ENCODE results near the gene CACNA1C. TPM values are rescaled to one million over a fixed set of nuclear protein-coding genes. Genes with fewer than 3 reads are reported as not detected.

The CACNA1C gene
- total RNA-seq, 5 donors from 2014 or later (not counting 1 experiment from before 2014, with no cell fraction given) = 0.10 to 0.26 (median 0.16) TPM

DNA sequence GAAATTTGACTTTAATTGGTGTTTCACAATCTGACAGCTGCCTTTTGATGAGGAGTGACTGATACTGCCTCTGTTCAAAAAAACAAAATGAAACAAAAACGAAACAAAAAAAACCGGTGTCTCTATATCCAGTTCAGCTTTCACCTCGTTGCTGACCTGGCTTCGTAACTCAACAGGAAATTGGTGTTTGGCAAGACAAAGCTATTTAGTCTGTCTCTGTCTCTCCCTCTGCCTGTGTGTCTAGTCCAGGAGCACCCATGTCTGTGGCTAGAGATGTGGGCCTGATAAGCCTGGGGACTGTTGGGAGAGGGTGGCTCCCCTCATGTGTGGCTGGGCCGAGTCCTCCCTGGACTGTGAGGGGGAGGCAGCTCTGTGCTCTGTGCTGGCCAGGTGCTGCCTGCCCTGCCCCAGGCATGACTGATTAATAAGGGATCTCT is 11.3 kb downstream of the CACNA1C start:
- ChIA-PET CTCF (interaction anchor here in 1 of 2 donors (0.5 kb wide), 2 partner anchors 274 to 706 kb away, joined by 3 to 4 read pairs; no protein-coding TSS in a partner anchor), POLR2A (no interaction called here)
- peak overlapping the region; percentile 91 to 94 for H3K27ac Mint-ChIP-seq
- H3K4me3 Mint-ChIP-seq = peak overlapping the region; percentile 72 to 77 (median 76)
- peak overlapping the region; percentile 56 for H3K27ac ChIP-seq (ENCODE audit: low read length)
- H3K4me1 Mint-ChIP-seq = peaks cover 13 to 17% (median 15%) of the 10 kb centered on the region in 3 donors
- H3K9me3 ChIP-seq = no peaks in the 10 kb centered on the region
- H3K27me3 ChIP-seq (replicated peaks in 1 of 2; ENCODE audit: control insufficient read depth in 2 of 2, extremely low read depth in 1 of 2, insufficient read depth in 2 of 2, low read length in 1 of 2) = peaks cover 0 to 21% of the 10 kb centered on the region in 2 experiments
- no peaks in the 10 kb centered on the region for H3K36me3 ChIP-seq (ENCODE audit: control insufficient read depth in 2 of 2, extremely low read depth in 1 of 2, insufficient read depth in 1 of 2, low read length in 1 of 2)
- H3K36me3 Mint-ChIP-seq = no peaks in the 10 kb centered on the region
- peak; percentile 79 to 90 (median 82) for ATAC-seq (replicated peaks in 1 of 4)
- peak in 6 of 35 experiments; percentile 3 to 42 (median 10) for DNase-seq
- WGBS (ENCODE audit: insufficient coverage) = 0% methylated on average over 4 of the region's 5 CpGs
- peaks cover 0 to under 1% (median 0%) of the 10 kb centered on the region in 3 donors for H3K9me3 Mint-ChIP-seq
- peak overlapping the region in 1 of 2 donors; percentile 31 for H3K4me3 ChIP-seq (ENCODE audit: control insufficient read depth in 1 of 2, extremely low read depth in 1 of 2, low read length in 1 of 2)
- peaks cover 0 to 7% of the 10 kb centered on the region in 2 experiments for H3K4me1 ChIP-seq (ENCODE audit: control insufficient read depth in 1 of 2, extremely low read depth in 1 of 2, insufficient read depth in 2 of 2, low read length in 2 of 2)
- peaks cover 9 to 27% of the 10 kb centered on the region in 2 donors for H3K27me3 Mint-ChIP-seq

DNA sequence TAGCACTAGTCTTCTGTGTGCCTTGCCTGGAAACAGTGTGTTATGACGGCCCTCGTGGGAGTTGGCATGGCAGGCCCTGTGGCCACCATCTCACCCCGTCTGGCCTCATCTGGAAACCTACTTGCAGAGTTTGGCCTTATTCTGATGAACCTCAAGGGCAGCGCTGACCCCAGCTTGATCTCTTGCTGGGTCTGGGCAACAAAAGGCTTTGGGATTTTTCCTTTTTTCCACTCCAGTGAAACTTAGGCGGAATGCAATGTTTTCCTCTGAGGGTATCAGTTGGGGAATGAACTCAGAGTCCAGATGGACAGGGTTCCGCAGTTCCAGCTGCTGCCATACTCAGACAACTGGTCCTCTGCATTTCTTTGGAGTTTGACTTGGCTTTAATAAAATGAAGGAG is 15.9 kb downstream of the CACNA1C start:
- Histone ChIP-seq H3K36me3 (ENCODE audit: control insufficient read depth in 2 of 2, extremely low read depth in 1 of 2, insufficient read depth in 1 of 2, low read length in 1 of 2) (no peaks in the 10 kb centered on the region), H3K27me3 (replicated peaks in 1 of 2; ENCODE audit: control insufficient read depth in 2 of 2, extremely low read depth in 1 of 2, insufficient read depth in 2 of 2, low read length in 1 of 2) (peaks cover 0 to 25% of the 10 kb centered on the region in 2 experiments), H3K4me1 (ENCODE audit: control insufficient read depth in 1 of 2, extremely low read depth in 1 of 2, insufficient read depth in 2 of 2, low read length in 2 of 2) (peaks cover 0 to 7% of the 10 kb centered on the region in 2 experiments), H3K9me3 (no peaks in the 10 kb centered on the region), H3K4me3 (ENCODE audit: control insufficient read depth in 1 of 2, extremely low read depth in 1 of 2, low read length in 1 of 2) (no peak overlapping the region), H3K27ac (ENCODE audit: low read length) (no peak overlapping the region)
- peaks cover 4% of the 10 kb centered on the region for H3K36me3 Mint-ChIP-seq
- ChIA-PET POLR2A (no interaction called here), CTCF (no interaction called here)
- peaks cover 11 to 13% (median 13%) of the 10 kb centered on the region in 3 donors for H3K4me1 Mint-ChIP-seq
- no peak for DNase-seq
- H3K4me3 Mint-ChIP-seq = no peak overlapping the region
- no peak for ATAC-seq (replicated peaks in 1 of 4)
- peaks cover 9 to 22% (median 12%) of the 10 kb centered on the region in 3 donors for H3K9me3 Mint-ChIP-seq
- H3K27me3 Mint-ChIP-seq = peaks cover 12 to 20% of the 10 kb centered on the region in 2 donors
- WGBS (ENCODE audit: insufficient coverage) = 86% methylated on average over 5 of the region's 6 CpGs
- no peak overlapping the region for H3K27ac Mint-ChIP-seq

DNA sequence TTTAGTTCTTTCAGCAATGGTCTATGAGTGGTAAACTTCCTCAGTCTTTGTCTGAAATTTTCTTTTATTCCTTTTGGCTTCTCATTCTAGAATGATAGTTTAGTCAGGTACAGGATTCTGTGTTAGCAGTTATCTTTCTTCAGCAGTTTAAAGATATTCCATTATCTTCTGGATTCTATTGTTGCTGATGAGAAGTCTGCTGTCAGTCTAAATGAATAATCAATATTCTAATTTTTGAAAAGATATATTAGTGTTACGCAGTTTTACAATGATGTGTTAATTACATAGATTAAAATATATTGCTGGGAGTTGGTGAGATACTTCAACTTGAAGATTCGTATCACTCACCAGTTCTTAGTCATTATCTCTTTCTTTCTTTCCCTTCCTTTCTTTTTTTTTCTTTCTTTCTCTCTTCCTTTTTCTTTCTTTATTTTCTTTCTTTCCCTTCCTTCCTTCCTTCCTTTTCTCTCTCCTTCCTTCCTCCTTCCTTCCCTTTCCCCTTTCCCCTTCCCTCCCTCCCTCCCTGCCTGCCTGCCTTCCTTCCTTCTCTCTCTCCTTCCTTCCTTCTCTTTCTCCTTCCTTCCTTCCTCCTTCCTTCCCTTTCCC is 17.8 kb downstream of the CACNA1C start:
- peaks cover 14 to 24% of the 10 kb centered on the region in 2 donors for H3K27me3 Mint-ChIP-seq
- H3K4me1 Mint-ChIP-seq = no peaks in the 10 kb centered on the region
- Histone ChIP-seq H3K27ac (ENCODE audit: low read length) (no peak overlapping the region), H3K36me3 (ENCODE audit: control insufficient read depth in 2 of 2, extremely low read depth in 1 of 2, insufficient read depth in 1 of 2, low read length in 1 of 2) (no peaks in the 10 kb centered on the region), H3K4me1 (ENCODE audit: control insufficient read depth in 1 of 2, extremely low read depth in 1 of 2, insufficient read depth in 2 of 2, low read length in 2 of 2) (no peaks in the 10 kb centered on the region), H3K9me3 (no peaks in the 10 kb centered on the region), H3K4me3 (ENCODE audit: control insufficient read depth in 1 of 2, extremely low read depth in 1 of 2, low read length in 1 of 2) (no peak overlapping the region), H3K27me3 (replicated peaks in 1 of 2; ENCODE audit: control insufficient read depth in 2 of 2, extremely low read depth in 1 of 2, insufficient read depth in 2 of 2, low read length in 1 of 2) (peaks cover 0 to 31% of the 10 kb centered on the region in 2 experiments)
- H3K36me3 Mint-ChIP-seq = peaks cover 4% of the 10 kb centered on the region
- no CpG with 5 or more reads among the region's 2 CpGs for WGBS (ENCODE audit: insufficient coverage)
- ChIA-PET POLR2A (no interaction called here), CTCF (no interaction called here)
- H3K27ac Mint-ChIP-seq = no peak overlapping the region
- no peak overlapping the region for H3K4me3 Mint-ChIP-seq
- peaks cover 9 to 22% (median 12%) of the 10 kb centered on the region in 3 donors for H3K9me3 Mint-ChIP-seq
- no peak for ATAC-seq (replicated peaks in 1 of 4)
- DNase-seq = no peak

DNA sequence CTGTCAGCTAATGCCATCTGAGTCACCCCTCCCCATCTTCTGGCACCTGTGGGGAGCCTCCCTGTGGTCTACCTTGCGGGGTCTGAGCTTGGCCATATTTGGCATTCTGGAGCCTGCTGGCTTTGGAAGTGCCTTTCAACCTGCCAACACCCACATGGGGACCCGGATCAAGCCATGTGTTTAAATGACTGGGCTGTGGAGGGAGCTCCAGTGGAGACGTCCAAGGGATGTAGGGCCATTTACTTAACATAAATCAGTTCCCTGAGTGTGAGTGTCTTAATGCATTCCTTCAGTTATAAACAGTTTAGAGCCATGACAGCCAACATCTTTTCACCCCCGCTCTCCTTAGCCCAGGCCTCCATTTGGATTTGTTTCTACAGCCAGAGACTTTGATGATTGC is 22.0 kb downstream of the CACNA1C start:
- Histone ChIP-seq H3K4me3 (ENCODE audit: control insufficient read depth in 1 of 2, extremely low read depth in 1 of 2, low read length in 1 of 2) (no peak overlapping the region), H3K36me3 (ENCODE audit: control insufficient read depth in 2 of 2, extremely low read depth in 1 of 2, insufficient read depth in 1 of 2, low read length in 1 of 2) (no peaks in the 10 kb centered on the region), H3K27me3 (replicated peaks in 1 of 2; ENCODE audit: control insufficient read depth in 2 of 2, extremely low read depth in 1 of 2, insufficient read depth in 2 of 2, low read length in 1 of 2) (peaks cover 0 to 16% of the 10 kb centered on the region in 2 experiments), H3K4me1 (ENCODE audit: control insufficient read depth in 1 of 2, extremely low read depth in 1 of 2, insufficient read depth in 2 of 2, low read length in 2 of 2) (no peaks in the 10 kb centered on the region), H3K27ac (ENCODE audit: low read length) (no peak overlapping the region), H3K9me3 (no peaks in the 10 kb centered on the region)
- H3K27ac Mint-ChIP-seq = no peak overlapping the region
- no peak for ATAC-seq (replicated peaks in 1 of 4)
- no peak for DNase-seq
- peaks cover 9 to 15% (median 9%) of the 10 kb centered on the region in 3 donors for H3K9me3 Mint-ChIP-seq
- 80% methylated on average over 1 of the region's 4 CpGs for WGBS (ENCODE audit: insufficient coverage)
- peaks cover 4% of the 10 kb centered on the region for H3K36me3 Mint-ChIP-seq
- H3K27me3 Mint-ChIP-seq = peaks cover 8 to 10% of the 10 kb centered on the region in 2 donors
- ChIA-PET CTCF (no interaction called here), POLR2A (no interaction called here)
- no peak overlapping the region for H3K4me3 Mint-ChIP-seq
- H3K4me1 Mint-ChIP-seq = no peaks in the 10 kb centered on the region

DNA sequence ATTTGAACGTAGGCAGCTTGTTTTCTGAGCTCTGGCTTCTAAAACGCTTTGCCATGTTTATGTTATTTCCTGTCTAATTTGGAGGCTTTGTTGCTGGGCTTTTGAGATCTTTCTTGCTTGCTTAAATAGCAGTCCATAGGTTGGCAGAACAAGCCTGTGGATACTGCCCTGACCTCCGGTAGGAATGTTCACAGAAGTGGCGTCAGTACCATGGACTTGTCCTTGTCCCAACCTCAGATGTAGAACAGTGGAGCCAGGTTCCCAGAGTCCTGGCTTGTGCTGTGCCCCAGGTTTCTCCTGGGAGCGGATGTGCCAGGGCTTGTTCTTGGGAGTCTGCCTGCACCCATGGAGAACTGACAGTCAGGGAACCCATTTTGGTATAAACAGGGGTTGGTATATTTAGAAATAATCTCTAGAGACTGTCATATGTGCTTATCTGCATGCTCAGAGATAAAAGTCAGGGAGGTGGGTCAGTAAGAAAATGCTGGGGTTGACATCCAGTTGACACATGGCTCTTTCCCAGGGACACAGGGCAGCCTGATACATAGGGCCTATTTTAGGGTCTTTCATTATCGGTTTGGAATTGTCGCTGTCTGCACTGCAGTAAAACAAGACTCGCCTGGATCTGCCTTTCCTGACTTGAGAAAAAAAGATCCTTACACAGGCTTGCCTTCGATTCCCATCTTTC is 22.9 kb downstream of the CACNA1C start:
- H3K4me3 ChIP-seq (ENCODE audit: control insufficient read depth in 1 of 2, extremely low read depth in 1 of 2, low read length in 1 of 2) = no peak overlapping the region
- POLR2A ChIA-PET = no interaction called here
- 85% methylated on average over 8 of the region's 9 CpGs for WGBS (ENCODE audit: insufficient coverage)
- Mint-ChIP-seq H3K27ac (no peak overlapping the region), H3K36me3 (peaks cover 4% of the 10 kb centered on the region), H3K27me3 (peaks cover 8 to 10% of the 10 kb centered on the region in 2 donors), H3K4me3 (no peak overlapping the region), H3K9me3 (peaks cover 8 to 11% (median 9%) of the 10 kb centered on the region in 3 donors), H3K4me1 (no peaks in the 10 kb centered on the region)
- no peaks in the 10 kb centered on the region for H3K9me3 ChIP-seq
- no peak overlapping the region for H3K27ac ChIP-seq (ENCODE audit: low read length)
- CTCF ChIA-PET = no interaction called here
- no peak for DNase-seq
- no peak for ATAC-seq (replicated peaks in 1 of 4)
- no peaks in the 10 kb centered on the region for H3K4me1 ChIP-seq (ENCODE audit: control insufficient read depth in 1 of 2, extremely low read depth in 1 of 2, insufficient read depth in 2 of 2, low read length in 2 of 2)
- H3K27me3 ChIP-seq (replicated peaks in 1 of 2; ENCODE audit: control insufficient read depth in 2 of 2, extremely low read depth in 1 of 2, insufficient read depth in 2 of 2, low read length in 1 of 2) = peaks cover 0 to 14% of the 10 kb centered on the region in 2 experiments
- H3K36me3 ChIP-seq (ENCODE audit: control insufficient read depth in 2 of 2, extremely low read depth in 1 of 2, insufficient read depth in 1 of 2, low read length in 1 of 2) = no peaks in the 10 kb centered on the region

DNA sequence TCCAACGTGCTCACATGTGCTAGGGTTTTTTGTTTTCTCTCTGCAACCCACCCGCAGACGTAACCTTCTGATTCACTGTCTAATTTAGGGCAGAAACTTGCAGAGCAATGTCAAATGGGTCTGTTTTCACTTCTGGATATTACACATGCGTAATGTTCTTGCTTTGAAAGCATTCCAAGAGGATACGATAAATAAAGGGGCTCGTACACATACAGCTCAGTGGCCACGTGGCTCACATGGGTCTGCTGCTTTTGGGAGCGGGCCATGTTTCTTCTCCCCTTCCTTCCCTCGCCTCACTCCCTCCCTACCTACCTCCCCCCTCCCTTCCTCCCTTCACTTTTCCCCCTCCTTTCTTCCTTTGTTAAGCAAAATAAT is 23.4 kb downstream of the CACNA1C start:
- Mint-ChIP-seq H3K4me3 (no peak overlapping the region), H3K9me3 (peaks cover 7 to 13% (median 9%) of the 10 kb centered on the region in 3 donors), H3K4me1 (no peaks in the 10 kb centered on the region), H3K27ac (no peak overlapping the region), H3K36me3 (peaks cover 2% of the 10 kb centered on the region), H3K27me3 (peaks cover 8 to 9% of the 10 kb centered on the region in 2 donors)
- Histone ChIP-seq H3K27ac (ENCODE audit: low read length) (no peak overlapping the region), H3K36me3 (ENCODE audit: control insufficient read depth in 2 of 2, extremely low read depth in 1 of 2, insufficient read depth in 1 of 2, low read length in 1 of 2) (no peaks in the 10 kb centered on the region), H3K9me3 (no peaks in the 10 kb centered on the region), H3K4me1 (ENCODE audit: control insufficient read depth in 1 of 2, extremely low read depth in 1 of 2, insufficient read depth in 2 of 2, low read length in 2 of 2) (no peaks in the 10 kb centered on the region), H3K4me3 (ENCODE audit: control insufficient read depth in 1 of 2, extremely low read depth in 1 of 2, low read length in 1 of 2) (no peak overlapping the region), H3K27me3 (replicated peaks in 1 of 2; ENCODE audit: control insufficient read depth in 2 of 2, extremely low read depth in 1 of 2, insufficient read depth in 2 of 2, low read length in 1 of 2) (peaks cover 0 to 14% of the 10 kb centered on the region in 2 experiments)
- CTCF ChIA-PET = no interaction called here
- no peak for ATAC-seq (replicated peaks in 1 of 4)
- POLR2A ChIA-PET = no interaction called here
- DNase-seq = no peak
- WGBS (ENCODE audit: insufficient coverage) = 76% methylated on average over 8 of the region's 9 CpGs

Data from T-cell (primary cell).